NT2/D1 (cell line): ENCODE data around the gene CHRNE.
"Not testable (repeated sequence)": the region's sequence is repeated elsewhere in the genome, so short reads cannot be mapped to it uniquely, and the experiment has no call there.

Source experiments
- DNase-seq: peaks from one replicate; pipeline ENCODE4 v3.0.0-alpha.2; 2011; ENCODE audit warnings: low read depth, low spot score
- H3K27me3 ChIP-seq: 2 replicates; pipeline ENCODE4 v1.6.0; 2011; ENCODE audit warnings: mild to moderate bottlenecking; ENCODE audit not compliant: insufficient read length, insufficient read depth
- H3K36me3 ChIP-seq: 2 replicates; pipeline ENCODE4 v1.6.1; 2011; ENCODE audit warnings: mild to moderate bottlenecking, low read length, mixed read lengths; ENCODE audit not compliant: insufficient read depth, insufficient read length
- H3K4me1 ChIP-seq: 2 replicates; pipeline ENCODE4 v1.5.1; 2011; ENCODE audit not compliant: insufficient read depth, insufficient read length
- H3K4me3 ChIP-seq: 2 replicates; pipeline ENCODE4 v1.5.1; 2011; ENCODE audit warnings: low read depth; ENCODE audit not compliant: insufficient read length
- H3K9ac ChIP-seq: 2 replicates; pipeline ENCODE4 v1.6.0; 2011; ENCODE audit warnings: low read depth; ENCODE audit not compliant: insufficient read length
- H3K9me3 ChIP-seq: 2 replicates; pipeline ENCODE4 v1.5.1; 2011; ENCODE audit warnings: mild to moderate bottlenecking, low read length; ENCODE audit not compliant: insufficient read depth
- SUZ12 ChIP-seq: IDR thresholded peaks from 2 replicates; pipeline ENCODE4 v1.6.1; 2011; ENCODE audit not compliant: insufficient read length, insufficient read depth; ENCODE audit errors: extremely low read depth
- YY1 ChIP-seq: IDR thresholded peaks from 2 replicates; pipeline ENCODE4 v1.6.1; 2011; ENCODE audit not compliant: insufficient read length, insufficient read depth
- ZNF274 ChIP-seq: IDR thresholded peaks from 2 replicates; pipeline ENCODE4 v1.6.1; 2011; ENCODE audit warnings: mild to moderate bottlenecking, low read depth, low read length

Gene CHRNE

DNA sequence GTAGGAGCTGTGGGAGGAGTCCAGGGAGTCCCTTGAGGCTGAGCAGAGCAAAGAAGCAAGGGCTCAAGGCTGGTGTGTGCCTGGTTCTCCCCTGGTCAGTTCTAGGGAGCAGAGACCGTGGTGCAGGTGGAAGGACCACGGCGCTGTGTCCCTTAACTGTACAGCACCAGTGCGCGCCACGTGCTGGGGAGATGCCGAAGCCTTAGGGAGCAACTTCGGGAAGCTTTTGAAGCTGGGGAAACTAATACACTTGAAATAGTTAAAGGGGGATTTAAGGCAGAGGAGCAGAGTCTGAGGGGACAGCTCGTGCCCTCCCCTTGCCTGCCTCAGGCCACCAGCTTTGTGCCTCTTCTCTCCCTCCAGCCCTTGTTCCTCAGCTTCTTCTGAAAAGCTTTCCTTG is 42.2 kb downstream of the CHRNE start:
- H3K36me3 ChIP-seq, result peaks cover 12% of the 10 kb centered on the region
- no peak for DNase-seq
- peaks cover 19% of the 10 kb centered on the region for H3K4me1 ChIP-seq
- TF ChIP-seq YY1, result no peak
- H3K9me3 ChIP-seq, result no peaks in the 10 kb centered on the region
- H3K9ac ChIP-seq, result no peak overlapping the region
- no peaks in the 10 kb centered on the region for H3K27me3 ChIP-seq
- H3K4me3 ChIP-seq, result no peak overlapping the region

DNA sequence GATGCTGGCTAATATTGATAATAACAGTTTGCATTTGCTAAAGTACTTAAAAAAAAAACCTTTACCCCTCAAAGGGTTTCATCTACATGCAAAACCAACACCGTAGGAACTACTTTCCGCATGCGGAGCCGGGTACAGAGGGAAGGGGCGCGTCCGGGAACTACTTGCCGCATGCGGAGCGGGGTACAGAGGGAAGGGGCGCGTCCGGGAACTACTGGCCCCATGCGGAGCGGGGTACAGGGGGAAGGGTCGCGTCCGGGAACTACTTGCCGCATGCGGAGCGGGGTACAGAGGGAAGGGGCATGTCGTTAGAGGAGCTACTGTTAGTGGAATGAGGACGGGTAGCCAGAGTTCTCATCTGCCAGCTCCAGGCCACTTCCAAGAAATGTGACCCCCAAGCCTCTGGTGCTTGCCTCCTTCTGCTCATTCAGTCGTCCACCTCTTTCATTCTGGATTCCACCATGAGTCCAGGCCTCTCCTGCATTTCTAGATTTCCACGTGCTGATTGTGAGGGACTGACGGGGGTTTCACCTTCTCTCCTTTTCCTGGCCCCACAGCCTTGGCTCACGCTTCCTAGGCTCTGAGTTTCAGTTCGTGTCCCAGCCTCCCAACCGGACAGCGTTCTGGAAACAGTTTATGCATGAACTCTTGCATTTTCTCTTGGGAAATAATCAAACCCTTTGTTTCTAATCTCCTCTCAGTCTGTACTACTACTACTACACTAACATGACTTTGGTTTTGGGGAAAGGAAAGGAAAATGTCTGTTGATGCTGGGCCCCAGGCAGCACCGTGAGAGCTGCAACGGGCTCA is 42.9 kb downstream of the CHRNE start:
- DNase-seq, result no peak
- Histone ChIP-seq H3K9ac (peak overlapping the region; percentile 21), H3K9me3 (no peaks in the 10 kb centered on the region), H3K27me3 (no peaks in the 10 kb centered on the region), H3K36me3 (peaks cover 12% of the 10 kb centered on the region), H3K4me1 (peaks cover 19% of the 10 kb centered on the region), H3K4me3 (no peak overlapping the region)
- TF ChIP-seq YY1 (no peak), ZNF274 (no peak), SUZ12 (no peak)

DNA sequence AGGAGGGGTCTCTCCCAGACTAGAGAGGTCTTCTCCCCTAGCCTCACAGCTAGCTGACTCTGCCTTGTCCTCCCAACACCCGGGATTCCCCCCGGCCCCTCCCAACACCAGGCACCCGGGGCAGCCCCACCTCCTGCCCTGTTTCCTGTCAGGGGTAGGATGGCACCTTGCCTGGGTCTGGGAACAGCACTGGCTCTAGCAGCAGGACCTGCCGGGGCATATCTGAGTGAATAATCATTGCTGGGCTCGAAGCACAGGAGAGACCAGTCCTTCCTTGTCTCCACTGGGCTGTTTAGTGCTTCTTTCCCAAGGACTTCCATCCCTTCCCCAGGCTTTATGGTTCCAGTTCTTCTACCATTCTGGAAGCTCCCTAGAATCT is 44.0 kb downstream of the CHRNE start:
- Histone ChIP-seq H3K36me3 (peaks cover 12% of the 10 kb centered on the region), H3K27me3 (no peaks in the 10 kb centered on the region), H3K9me3 (no peaks in the 10 kb centered on the region), H3K4me1 (peaks cover 23% of the 10 kb centered on the region), H3K9ac (no peak overlapping the region), H3K4me3 (no peak overlapping the region)
- TF ChIP-seq ZNF274, result no peak
- no peak for TF ChIP-seq SUZ12
- TF ChIP-seq YY1, result no peak
- DNase-seq, result no peak

DNA sequence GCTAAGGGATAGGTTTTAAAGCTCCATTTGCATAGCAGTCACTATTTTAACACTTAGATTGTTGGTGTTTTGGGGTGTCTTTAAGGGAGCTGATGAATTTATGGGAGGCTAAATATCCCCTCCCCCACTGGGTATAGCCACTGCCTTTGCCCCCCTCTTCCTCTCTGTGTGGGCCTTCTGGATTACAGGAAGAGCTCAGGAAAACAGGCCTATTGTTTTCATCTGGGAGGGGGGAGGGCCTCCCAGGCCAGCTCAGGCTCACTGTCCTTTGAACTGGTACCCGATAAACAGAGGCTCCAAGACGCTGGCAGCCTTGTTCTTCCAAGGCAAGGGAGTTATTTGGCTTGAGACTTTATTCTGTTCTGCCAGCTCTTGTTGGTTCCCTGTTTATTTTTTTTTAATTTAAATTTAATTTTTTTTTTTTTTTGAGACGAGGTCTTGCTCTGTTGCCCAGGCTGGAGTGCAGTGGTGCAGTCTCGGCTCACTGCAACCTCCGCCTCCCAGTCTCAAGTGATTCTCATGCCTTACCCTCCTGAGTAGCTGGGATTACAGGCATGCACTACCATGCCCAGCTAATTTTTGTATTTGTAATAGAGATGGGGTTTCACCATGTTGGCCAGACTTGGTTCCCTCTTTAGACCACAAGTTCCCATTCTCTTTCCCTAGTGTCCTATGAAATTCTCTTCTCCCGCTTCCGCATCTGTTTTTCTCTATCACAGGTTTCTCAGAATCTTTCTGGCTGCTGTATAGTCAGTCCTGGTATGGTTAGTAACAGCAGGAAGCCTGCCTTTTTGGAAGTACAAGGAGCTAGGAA is 44.6 kb downstream of the CHRNE start:
- H3K9me3 ChIP-seq, result no peaks in the 10 kb centered on the region
- no peak overlapping the region for H3K4me3 ChIP-seq
- peak; percentile 49 for DNase-seq
- H3K9ac ChIP-seq, result peak overlapping the region; percentile 32
- peaks cover 23% of the 10 kb centered on the region for H3K4me1 ChIP-seq
- no peaks in the 10 kb centered on the region for H3K27me3 ChIP-seq
- H3K36me3 ChIP-seq, result peaks cover 12% of the 10 kb centered on the region
- TF ChIP-seq ZNF274 (no peak), YY1 (no peak), SUZ12 (no peak)

DNA sequence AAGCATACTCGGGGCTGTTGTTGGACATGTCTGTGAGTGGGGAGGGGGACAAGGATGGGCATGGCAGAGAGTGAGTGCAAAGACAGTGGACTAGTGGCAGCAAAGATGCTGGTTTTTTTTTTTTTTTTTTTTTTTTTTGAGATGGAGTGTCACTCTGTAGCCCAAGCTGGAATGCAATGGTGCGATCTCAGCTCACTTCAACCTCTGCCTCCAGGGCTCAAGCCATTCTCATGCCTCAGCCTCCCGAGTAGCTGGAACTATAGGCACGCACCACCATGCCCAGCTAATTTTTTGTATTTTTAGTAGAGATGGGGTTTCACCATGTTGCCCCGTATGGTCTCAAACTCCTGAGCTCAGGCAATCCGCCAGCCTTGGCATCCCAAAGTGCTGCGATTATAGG is 45.6 kb downstream of the CHRNE start:
- not testable (repeated sequence) for DNase-seq, H3K9me3 ChIP-seq, H3K27me3 ChIP-seq, H3K9ac ChIP-seq, H3K4me3 ChIP-seq
- peaks cover 23% of the 10 kb centered on the region for H3K4me1 ChIP-seq
- peaks cover 12% of the 10 kb centered on the region for H3K36me3 ChIP-seq

DNA sequence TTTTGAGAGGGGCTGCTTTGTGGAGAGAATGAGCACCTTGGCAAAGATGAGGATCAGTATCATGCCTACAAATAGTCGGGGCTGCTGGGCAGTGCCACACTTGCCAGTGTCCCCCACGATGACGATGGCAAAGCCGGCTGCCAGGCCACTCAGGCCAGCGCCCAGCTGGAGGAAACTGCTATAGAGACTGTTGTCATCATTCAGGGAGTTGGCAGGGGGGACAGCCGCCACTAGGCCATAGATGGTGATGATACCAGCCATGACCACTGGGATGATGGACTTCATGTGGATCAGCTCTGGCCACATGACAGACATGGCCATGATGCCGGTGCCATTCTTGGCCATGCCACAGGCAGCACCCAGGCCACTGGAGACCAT is 46.0 kb downstream of the CHRNE start:
- Histone ChIP-seq H3K4me3 (no peak overlapping the region), H3K36me3 (peaks cover 12% of the 10 kb centered on the region), H3K4me1 (peaks cover 21% of the 10 kb centered on the region), H3K9ac (no peak overlapping the region), H3K27me3 (no peaks in the 10 kb centered on the region), H3K9me3 (no peaks in the 10 kb centered on the region)
- no peak for DNase-seq
- no peak for TF ChIP-seq SUZ12
- no peak for TF ChIP-seq ZNF274
- no peak for TF ChIP-seq YY1

DNA sequence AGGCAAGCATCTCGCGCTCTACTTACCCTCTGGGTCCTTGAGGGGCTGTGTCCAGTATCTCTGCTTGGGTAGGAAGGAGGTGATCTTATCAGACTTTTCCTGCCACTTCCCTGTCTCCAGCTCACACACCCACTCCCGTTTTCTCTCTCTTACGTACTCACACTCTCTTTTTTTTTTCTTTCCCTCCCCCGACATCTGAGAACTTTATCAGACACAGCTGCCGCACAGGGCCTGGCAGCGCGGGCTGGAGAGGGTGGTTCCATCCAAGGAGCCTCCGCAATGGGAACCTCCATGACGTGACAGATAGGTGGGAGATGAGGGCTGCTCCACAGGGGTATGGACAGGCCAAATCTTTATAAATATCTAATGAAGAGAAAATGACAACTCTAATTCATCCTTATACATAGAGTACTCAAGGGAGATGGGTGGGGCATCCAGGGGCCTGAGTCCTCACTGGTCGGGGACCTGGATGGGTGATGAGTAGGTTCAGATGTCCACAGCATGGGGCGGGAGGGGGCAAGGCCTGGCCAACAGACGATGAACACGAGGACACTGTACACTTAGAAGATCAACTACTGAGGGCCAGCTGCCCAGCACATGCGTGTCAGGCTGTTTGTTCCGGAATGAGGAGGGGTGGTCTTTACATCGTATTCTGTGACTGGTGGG is 46.5 kb downstream of the CHRNE start:
- no peak for TF ChIP-seq ZNF274
- no peak for TF ChIP-seq SUZ12
- TF ChIP-seq YY1, result no peak
- no peak overlapping the region for H3K9ac ChIP-seq
- no peak for DNase-seq
- H3K4me1 ChIP-seq, result peaks cover 20% of the 10 kb centered on the region
- no peaks in the 10 kb centered on the region for H3K9me3 ChIP-seq
- peaks cover 12% of the 10 kb centered on the region for H3K36me3 ChIP-seq
- H3K4me3 ChIP-seq, result no peak overlapping the region
- H3K27me3 ChIP-seq, result no peaks in the 10 kb centered on the region
